ENCODE data around the gene SLC34A1. TPM values are rescaled to one million over a fixed set of nuclear protein-coding genes. Genes with fewer than 3 reads are reported as not detected.
A peak's percentile ranks its signal among the peaks of the same experiment; 100 is the strongest.

Gene SLC34A1
- polyA plus RNA-seq, 1 donor, result not detected

GRCh38 chr5:177344891-177345290 lies 39.3 kb upstream of the SLC34A1 start:
- WGBS (ENCODE audit: insufficient coverage, low lambda C conversion rate), result no CpG with 5 or more reads among the region's 6 CpGs
- Histone ChIP-seq H3K27me3 (ENCODE audit: control insufficient read depth, insufficient read depth, low read length) (no peaks in the 10 kb centered on the region), H3K9me3 (ENCODE audit: control insufficient read depth, low read depth, low read length) (no peaks in the 10 kb centered on the region), H3K36me3 (ENCODE audit: control insufficient read depth, insufficient read depth, low read length) (peaks cover 36% of the 10 kb centered on the region), H3K4me1 (ENCODE audit: control insufficient read depth, insufficient read depth, low read length) (peaks cover 2% of the 10 kb centered on the region), H3K27ac (ENCODE audit: low read length) (no peak overlapping the region), H3K4me3 (ENCODE audit: low read length) (no peak overlapping the region)
- no peak for DNase-seq

GRCh38 chr5:177346820-177347219 lies 37.4 kb upstream of the SLC34A1 start:
- Histone ChIP-seq H3K27ac (ENCODE audit: low read length) (no peak overlapping the region), H3K9me3 (ENCODE audit: control insufficient read depth, low read depth, low read length) (no peaks in the 10 kb centered on the region), H3K36me3 (ENCODE audit: control insufficient read depth, insufficient read depth, low read length) (peaks cover 32% of the 10 kb centered on the region), H3K4me3 (ENCODE audit: low read length) (no peak overlapping the region), H3K27me3 (ENCODE audit: control insufficient read depth, insufficient read depth, low read length) (no peaks in the 10 kb centered on the region), H3K4me1 (ENCODE audit: control insufficient read depth, insufficient read depth, low read length) (peaks cover 12% of the 10 kb centered on the region)
- no peak for DNase-seq
- WGBS (ENCODE audit: insufficient coverage, low lambda C conversion rate), result 92% methylated on average over 3 of the region's 4 CpGs

- Histone ChIP-seq H3K27me3 (ENCODE audit: control insufficient read depth, insufficient read depth, low read length) (no peaks in the 10 kb centered on the region), H3K4me1 (ENCODE audit: control insufficient read depth, insufficient read depth, low read length) (peaks cover 14% of the 10 kb centered on the region), H3K4me3 (ENCODE audit: low read length) (no peak overlapping the region), H3K27ac (ENCODE audit: low read length) (no peak overlapping the region), H3K36me3 (ENCODE audit: control insufficient read depth, insufficient read depth, low read length) (peaks cover 27% of the 10 kb centered on the region), H3K9me3 (ENCODE audit: control insufficient read depth, low read depth, low read length) (no peaks in the 10 kb centered on the region)
- DNase-seq, result no peak
- WGBS (ENCODE audit: insufficient coverage, low lambda C conversion rate), result 83% methylated on average over 1 of the region's 4 CpGs
Observed at GRCh38 chr5:177347699-177348098, 36.5 kb upstream of the SLC34A1 start.

GRCh38 chr5:177349362-177349647 lies 34.9 kb upstream of the SLC34A1 start:
- no CpG with 5 or more reads among the region's 3 CpGs for WGBS (ENCODE audit: insufficient coverage, low lambda C conversion rate)
- Histone ChIP-seq H3K27ac (ENCODE audit: low read length) (no peak overlapping the region), H3K9me3 (ENCODE audit: control insufficient read depth, low read depth, low read length) (no peaks in the 10 kb centered on the region), H3K4me3 (ENCODE audit: low read length) (no peak overlapping the region), H3K27me3 (ENCODE audit: control insufficient read depth, insufficient read depth, low read length) (peaks cover under 1% of the 10 kb centered on the region), H3K4me1 (ENCODE audit: control insufficient read depth, insufficient read depth, low read length) (peaks cover 14% of the 10 kb centered on the region), H3K36me3 (ENCODE audit: control insufficient read depth, insufficient read depth, low read length) (peaks cover 26% of the 10 kb centered on the region)
- DNase-seq, result no peak

GRCh38 chr5:177349762-177350161 lies 34.5 kb upstream of the SLC34A1 start:
- H3K27me3 ChIP-seq (ENCODE audit: control insufficient read depth, insufficient read depth, low read length), result peaks cover 3% of the 10 kb centered on the region
- no peak for DNase-seq
- peaks cover 14% of the 10 kb centered on the region for H3K4me1 ChIP-seq (ENCODE audit: control insufficient read depth, insufficient read depth, low read length)
- 83% methylated on average over 1 of the region's 5 CpGs for WGBS (ENCODE audit: insufficient coverage, low lambda C conversion rate)
- H3K36me3 ChIP-seq (ENCODE audit: control insufficient read depth, insufficient read depth, low read length), result peaks cover 26% of the 10 kb centered on the region
- no peak overlapping the region for H3K4me3 ChIP-seq (ENCODE audit: low read length)
- H3K9me3 ChIP-seq (ENCODE audit: control insufficient read depth, low read depth, low read length), result no peaks in the 10 kb centered on the region
- H3K27ac ChIP-seq (ENCODE audit: low read length), result no peak overlapping the region

- WGBS (ENCODE audit: insufficient coverage, low lambda C conversion rate), result no CpG with 5 or more reads among the region's 19 CpGs
- Histone ChIP-seq H3K4me3 (ENCODE audit: low read length) (peak overlapping the region; percentile 91), H3K36me3 (ENCODE audit: control insufficient read depth, insufficient read depth, low read length) (peaks cover 25% of the 10 kb centered on the region), H3K4me1 (ENCODE audit: control insufficient read depth, insufficient read depth, low read length) (peaks cover 14% of the 10 kb centered on the region), H3K27ac (ENCODE audit: low read length) (peak overlapping the region; percentile 80), H3K9me3 (ENCODE audit: control insufficient read depth, low read depth, low read length) (no peaks in the 10 kb centered on the region), H3K27me3 (ENCODE audit: control insufficient read depth, insufficient read depth, low read length) (peaks cover 5% of the 10 kb centered on the region)
- no peak for DNase-seq
Observed at GRCh38 chr5:177350776-177351391, 33.4 kb upstream of the SLC34A1 start.

GRCh38 chr5:177351392-177352329 lies 32.6 kb upstream of the SLC34A1 start, which contains the start of gene LMAN2:
Gene LMAN2 (minus strand): TSS chr5:177351668. CDS start chr5:177351647, 21 bp downstream.
- no peaks in the 10 kb centered on the region for H3K9me3 ChIP-seq (ENCODE audit: control insufficient read depth, low read depth, low read length)
- WGBS (ENCODE audit: insufficient coverage, low lambda C conversion rate), result no CpG with 5 or more reads among the region's 55 CpGs
- DNase-seq, result peak; percentile 91 to 98

GRCh38 chr5:177353093-177353492 lies 31.1 kb upstream of the SLC34A1 start:
- WGBS (ENCODE audit: insufficient coverage, low lambda C conversion rate), result 100% methylated on average over 1 of the region's 5 CpGs
- Histone ChIP-seq H3K27ac (ENCODE audit: low read length) (no peak overlapping the region), H3K4me3 (ENCODE audit: low read length) (no peak overlapping the region), H3K4me1 (ENCODE audit: control insufficient read depth, insufficient read depth, low read length) (peaks cover 14% of the 10 kb centered on the region), H3K27me3 (ENCODE audit: control insufficient read depth, insufficient read depth, low read length) (peaks cover 12% of the 10 kb centered on the region), H3K36me3 (ENCODE audit: control insufficient read depth, insufficient read depth, low read length) (peaks cover 11% of the 10 kb centered on the region), H3K9me3 (ENCODE audit: control insufficient read depth, low read depth, low read length) (no peaks in the 10 kb centered on the region)
- DNase-seq, result no peak

More at GRCh38 chr5:177351392-177352329, 32.6 kb upstream of the SLC34A1 start, which contains the start of gene LMAN2:
- H3K36me3 ChIP-seq (ENCODE audit: control insufficient read depth, insufficient read depth, low read length), result peaks cover 22% of the 10 kb centered on the region
- H3K4me3 ChIP-seq (ENCODE audit: low read length), result peak within 1 kb of the TSS; percentile 91
- H3K27ac ChIP-seq (ENCODE audit: low read length), result peak within 1 kb of the TSS; percentile 80
- peaks cover 7% of the 10 kb centered on the region for H3K27me3 ChIP-seq (ENCODE audit: control insufficient read depth, insufficient read depth, low read length)
- H3K4me1 ChIP-seq (ENCODE audit: control insufficient read depth, insufficient read depth, low read length), result peaks cover 14% of the 10 kb centered on the region

GRCh38 chr5:177354256-177354655 lies 30.0 kb upstream of the SLC34A1 start:
- Histone ChIP-seq H3K27me3 (ENCODE audit: control insufficient read depth, insufficient read depth, low read length) (peaks cover 16% of the 10 kb centered on the region), H3K9me3 (ENCODE audit: control insufficient read depth, low read depth, low read length) (no peaks in the 10 kb centered on the region), H3K4me3 (ENCODE audit: low read length) (no peak overlapping the region), H3K36me3 (ENCODE audit: control insufficient read depth, insufficient read depth, low read length) (peaks cover 7% of the 10 kb centered on the region), H3K27ac (ENCODE audit: low read length) (no peak overlapping the region), H3K4me1 (ENCODE audit: control insufficient read depth, insufficient read depth, low read length) (peaks cover 14% of the 10 kb centered on the region)
- WGBS (ENCODE audit: insufficient coverage, low lambda C conversion rate), result 100% methylated on average over 1 of the region's 3 CpGs
- DNase-seq, result no peak

GRCh38 chr5:177354711-177355110 lies 29.5 kb upstream of the SLC34A1 start:
- DNase-seq, result no peak
- H3K27ac ChIP-seq (ENCODE audit: low read length), result no peak overlapping the region
- H3K4me3 ChIP-seq (ENCODE audit: low read length), result no peak overlapping the region
- no CpG with 5 or more reads among the region's 3 CpGs for WGBS (ENCODE audit: insufficient coverage, low lambda C conversion rate)
- peaks cover 16% of the 10 kb centered on the region for H3K27me3 ChIP-seq (ENCODE audit: control insufficient read depth, insufficient read depth, low read length)
- H3K9me3 ChIP-seq (ENCODE audit: control insufficient read depth, low read depth, low read length), result no peaks in the 10 kb centered on the region
- peaks cover 5% of the 10 kb centered on the region for H3K36me3 ChIP-seq (ENCODE audit: control insufficient read depth, insufficient read depth, low read length)
- H3K4me1 ChIP-seq (ENCODE audit: control insufficient read depth, insufficient read depth, low read length), result peaks cover 14% of the 10 kb centered on the region
